OCI-LY1 (cell line): ENCODE results near the gene PDE6G.

Source experiments
- EZH2 ChIP-seq: fragments of 200-600 bp; sonication (generic), shearing (Covaris generic); IDR thresholded peaks from 2 replicates; pipeline ENCODE4 v1.8.0; 2017; ENCODE audit warnings: borderline replicate concordance, mixed run types, mild to moderate bottlenecking, antibody characterized with exemption, low read length, moderate library complexity, mixed read lengths
- TF ChIP-seq, protein P1 (sequence below): fragments of 200-600 bp; sonication (generic), shearing (Covaris generic); IDR thresholded peaks from 2 replicates; pipeline ENCODE4 v1.5.1; 2017; ENCODE audit warnings: mild to moderate bottlenecking, antibody characterized with exemption, low read length, moderate library complexity, mixed read lengths

DNA sequence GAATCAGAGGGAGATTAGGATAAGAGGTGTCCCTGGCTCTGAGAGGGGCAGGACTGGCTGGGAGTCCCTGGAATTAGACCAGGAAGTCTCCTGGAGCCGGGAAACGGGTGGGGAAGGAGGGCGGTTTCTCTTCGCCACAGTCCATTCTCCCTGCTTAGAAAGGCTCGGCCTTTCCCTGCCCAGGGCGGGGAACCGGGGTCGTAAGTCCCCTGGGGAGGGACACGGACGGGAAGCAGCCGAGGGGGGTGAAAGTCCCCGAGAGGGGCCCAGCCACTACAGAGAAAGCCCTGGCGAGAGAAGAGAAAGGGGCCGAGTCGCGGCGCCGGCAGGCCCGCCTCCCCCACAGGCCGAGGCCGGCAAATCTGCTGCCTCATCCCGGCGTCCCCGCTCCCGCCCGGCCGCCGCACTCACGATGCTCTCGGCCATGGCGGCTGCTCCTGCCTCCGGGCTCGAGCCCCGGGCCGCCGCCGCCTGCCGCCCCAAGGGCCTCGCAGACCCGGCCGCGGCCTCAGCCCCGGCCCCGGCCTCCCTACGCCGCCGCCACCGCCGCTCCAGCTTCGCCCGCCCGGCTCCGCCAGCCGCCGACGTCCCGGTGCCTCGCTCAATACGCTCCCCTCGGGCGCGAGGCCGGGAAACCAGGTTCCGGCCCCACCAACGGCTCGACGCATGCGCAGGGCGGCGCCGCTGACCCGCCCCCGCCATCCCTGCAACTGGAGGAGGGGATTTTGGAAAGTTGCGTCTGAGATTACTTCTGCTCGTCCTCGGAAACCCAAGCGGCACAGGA lies 19.6 kb downstream of the PDE6G start, which contains the start of the genes NPLOC4 and TSPAN10:
- TF ChIP-seq, protein P1, sequence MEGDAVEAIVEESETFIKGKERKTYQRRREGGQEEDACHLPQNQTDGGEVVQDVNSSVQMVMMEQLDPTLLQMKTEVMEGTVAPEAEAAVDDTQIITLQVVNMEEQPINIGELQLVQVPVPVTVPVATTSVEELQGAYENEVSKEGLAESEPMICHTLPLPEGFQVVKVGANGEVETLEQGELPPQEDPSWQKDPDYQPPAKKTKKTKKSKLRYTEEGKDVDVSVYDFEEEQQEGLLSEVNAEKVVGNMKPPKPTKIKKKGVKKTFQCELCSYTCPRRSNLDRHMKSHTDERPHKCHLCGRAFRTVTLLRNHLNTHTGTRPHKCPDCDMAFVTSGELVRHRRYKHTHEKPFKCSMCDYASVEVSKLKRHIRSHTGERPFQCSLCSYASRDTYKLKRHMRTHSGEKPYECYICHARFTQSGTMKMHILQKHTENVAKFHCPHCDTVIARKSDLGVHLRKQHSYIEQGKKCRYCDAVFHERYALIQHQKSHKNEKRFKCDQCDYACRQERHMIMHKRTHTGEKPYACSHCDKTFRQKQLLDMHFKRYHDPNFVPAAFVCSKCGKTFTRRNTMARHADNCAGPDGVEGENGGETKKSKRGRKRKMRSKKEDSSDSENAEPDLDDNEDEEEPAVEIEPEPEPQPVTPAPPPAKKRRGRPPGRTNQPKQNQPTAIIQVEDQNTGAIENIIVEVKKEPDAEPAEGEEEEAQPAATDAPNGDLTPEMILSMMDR, result no peak
- no peak for TF ChIP-seq EZH2
